ENCODE data around the gene KCNG2. TPM values are rescaled to one million over a fixed set of nuclear protein-coding genes. Genes with fewer than 3 reads are reported as not detected.

The KCNG2 gene
- total and polyA plus RNA-seq, 2 of the 8 experiments (the other 6 are each of a cell fraction or from before 2014, with no cell fraction given) = 0.19 to 0.74 TPM

DNA sequence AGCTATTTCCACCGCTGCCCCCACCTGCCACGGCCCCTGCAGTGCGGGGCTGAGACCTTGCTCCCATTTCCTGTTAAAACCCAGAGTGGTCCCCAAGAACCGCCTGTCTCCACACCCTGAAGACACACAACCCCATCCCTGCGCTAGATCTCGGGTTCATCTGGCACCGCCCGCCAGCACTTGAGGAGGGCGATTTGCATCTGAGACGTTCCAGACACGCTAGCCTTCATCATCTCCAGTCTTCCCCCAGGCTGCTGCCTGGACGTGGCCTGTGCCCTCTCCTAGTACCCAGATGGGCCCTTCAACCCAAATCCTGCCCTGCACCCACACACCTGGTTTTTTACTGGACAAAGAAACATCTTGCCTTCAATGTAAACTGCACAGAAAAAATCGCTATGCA lies 103.9 kb downstream of the KCNG2 start:
- ChIA-PET CTCF (ENCODE audit: partially characterized antibody) (no interaction called here), POLR2A (ENCODE audit: partially characterized antibody) (no interaction called here)
- Histone ChIP-seq H4K91ac (replicated peaks; ENCODE audit: insufficient read length, low read length) (no peak overlapping the region), H3K4me3 (ENCODE audit: extremely low read depth in 1 of 4, insufficient read depth in 2 of 4, low read depth in 3 of 4, low read length in 4 of 4) (no peak overlapping the region), H4K8ac (ENCODE audit: extremely low read depth, insufficient read depth, low read length) (no peak overlapping the region), H3K4me2 (ENCODE audit: insufficient read depth in 1 of 2, low read depth in 2 of 2, low read length in 2 of 2) (no peak overlapping the region), H4K5ac (ENCODE audit: insufficient read length, low read depth, low read length) (no peak overlapping the region), H3K27ac (ENCODE audit: low read depth, low read length) (no peak overlapping the region), H3K18ac (ENCODE audit: extremely low read depth, low read length) (no peak overlapping the region), H3K23ac (ENCODE audit: insufficient read length) (no peak overlapping the region), H3K9me3 (ENCODE audit: insufficient read depth in 2 of 2, low read depth in 1 of 2, low read length in 1 of 2) (peaks cover 25 to 73% of the 10 kb centered on the region in 2 experiments), H3K4me1 (replicated peaks in 1 of 4; ENCODE audit: control insufficient read depth in 3 of 4, insufficient read depth in 4 of 4, low read length in 3 of 4) (no peaks in the 10 kb centered on the region), H2BK120ac (replicated peaks; ENCODE audit: low read depth, low read length) (no peak overlapping the region), H3K36me3 (ENCODE audit: control insufficient read depth in 2 of 4, insufficient read depth in 4 of 4, low read length in 3 of 4) (peaks cover 0 to 25% (median 0%) of the 10 kb centered on the region in 4 experiments; a peak in 3 of 8 replicates), H3K23me2 (ENCODE audit: low read depth, low read length) (no peaks in the 10 kb centered on the region), H2AK5ac (ENCODE audit: low read depth, low read length) (no peak overlapping the region), H3K79me2 (ENCODE audit: control insufficient read depth in 1 of 2, insufficient read depth in 2 of 2, low read length in 2 of 2) (no peaks in the 10 kb centered on the region), H3K79me1 (ENCODE audit: low read depth, low read length) (no peaks in the 10 kb centered on the region), H2AFZ (ENCODE audit: low read length) (no peak overlapping the region), H4K20me1 (replicated peaks in 1 of 2; ENCODE audit: control insufficient read depth in 1 of 2, insufficient read depth in 2 of 2, low read length in 2 of 2) (peaks cover 0 to 1% of the 10 kb centered on the region in 2 experiments), H3K4ac (replicated peaks; ENCODE audit: insufficient read length, low read depth, low read length) (no peak overlapping the region), H3K27me3 (replicated peaks in 1 of 4; ENCODE audit: control insufficient read depth in 3 of 4, extremely low read depth in 1 of 4, insufficient read depth in 3 of 4, low read length in 3 of 4) (peaks cover 0 to 2% (median 0%) of the 10 kb centered on the region in 4 experiments; a peak in 1 of 7 replicates), H2BK12ac (ENCODE audit: low read depth, low read length) (no peak overlapping the region), H3K9ac (replicated peaks in 1 of 4; ENCODE audit: extremely low read depth in 1 of 4, low read depth in 3 of 4, low read length in 3 of 4) (no peak overlapping the region), H2BK15ac (ENCODE audit: low read length) (no peak overlapping the region), H2BK20ac (ENCODE audit: low read length) (no peak overlapping the region), H3K56ac (replicated peaks; ENCODE audit: insufficient read length, low read depth, low read length) (no peak overlapping the region), H2BK5ac (ENCODE audit: low read depth, low read length) (no peak overlapping the region), H3K14ac (ENCODE audit: insufficient read length) (no peak overlapping the region)
- FAIRE-seq = no peak
- 93% methylated on average over 13 of the region's 13 CpGs; no CpG with 5 or more reads in 1 of the 2 experiments for WGBS, 2 experiments (ENCODE audit: extremely low coverage in 1 of 2, insufficient coverage in 1 of 2, insufficient read length in 1 of 2, insufficient replicate concordance in 2 of 2, low coverage in 1 of 2, low lambda C conversion rate in 2 of 2, missing lambda C conversion rate in 1 of 2)
- no peak for DNase-seq (ENCODE audit: low read depth in 1 of 2, low spot score in 2 of 2)
- TF ChIP-seq ASH2L (IDR thresholded peaks at IDR 0.05; ENCODE audit: low read length) = no peak
- TF ChIP-seq JUND (IDR thresholded peaks at IDR 0.05; ENCODE audit: low read length) = no peak
- no peak for TF ChIP-seq BACH1 (IDR thresholded peaks at IDR 0.05; ENCODE audit: low read length)
- TF ChIP-seq, protein P1, sequence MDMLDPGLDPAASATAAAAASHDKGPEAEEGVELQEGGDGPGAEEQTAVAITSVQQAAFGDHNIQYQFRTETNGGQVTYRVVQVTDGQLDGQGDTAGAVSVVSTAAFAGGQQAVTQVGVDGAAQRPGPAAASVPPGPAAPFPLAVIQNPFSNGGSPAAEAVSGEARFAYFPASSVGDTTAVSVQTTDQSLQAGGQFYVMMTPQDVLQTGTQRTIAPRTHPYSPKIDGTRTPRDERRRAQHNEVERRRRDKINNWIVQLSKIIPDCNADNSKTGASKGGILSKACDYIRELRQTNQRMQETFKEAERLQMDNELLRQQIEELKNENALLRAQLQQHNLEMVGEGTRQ (IDR thresholded peaks at IDR 0.05; ENCODE audit: low read length) = no peak
- no peak for TF ChIP-seq YY1 (IDR thresholded peaks at IDR 0.05; ENCODE audit: low read depth, low read length)
- TF ChIP-seq CEBPB (IDR thresholded peaks at IDR 0.05; ENCODE audit: low read depth, low read length) = no peak
- TF ChIP-seq POLR2A (IDR thresholded peaks at IDR 0.05; ENCODE audit: control extremely low read depth in 1 of 2, low read depth in 2 of 2, low read length in 2 of 2) = no peak
- no peak for TF ChIP-seq SP1 (IDR thresholded peaks at IDR 0.05; ENCODE audit: low read depth, low read length)

All from H1 (cell line).